Measurements from ENCODE around the gene ATPAF2.

DNA sequence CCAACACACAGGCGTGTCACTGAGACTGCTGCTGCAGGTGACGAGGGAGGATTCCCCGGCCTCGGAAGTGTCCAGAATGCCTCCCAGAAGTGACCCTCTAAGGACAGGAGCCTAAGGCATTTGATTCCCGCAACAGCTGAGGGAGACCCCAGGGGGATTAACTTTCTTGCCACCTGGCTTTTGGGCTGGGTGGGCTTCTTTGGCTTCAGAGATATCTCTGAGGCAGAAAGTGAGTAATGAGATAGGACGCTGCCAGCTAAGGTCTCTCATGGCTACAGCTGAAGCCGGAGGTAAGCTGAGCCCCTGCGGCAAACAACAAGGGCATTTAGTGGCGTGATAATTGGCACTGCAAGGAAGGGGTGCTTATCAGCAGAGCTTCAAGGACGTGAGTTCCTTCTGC, 49.4 kb downstream of the ATPAF2 start:
- TF ChIP-seq, protein P1, sequence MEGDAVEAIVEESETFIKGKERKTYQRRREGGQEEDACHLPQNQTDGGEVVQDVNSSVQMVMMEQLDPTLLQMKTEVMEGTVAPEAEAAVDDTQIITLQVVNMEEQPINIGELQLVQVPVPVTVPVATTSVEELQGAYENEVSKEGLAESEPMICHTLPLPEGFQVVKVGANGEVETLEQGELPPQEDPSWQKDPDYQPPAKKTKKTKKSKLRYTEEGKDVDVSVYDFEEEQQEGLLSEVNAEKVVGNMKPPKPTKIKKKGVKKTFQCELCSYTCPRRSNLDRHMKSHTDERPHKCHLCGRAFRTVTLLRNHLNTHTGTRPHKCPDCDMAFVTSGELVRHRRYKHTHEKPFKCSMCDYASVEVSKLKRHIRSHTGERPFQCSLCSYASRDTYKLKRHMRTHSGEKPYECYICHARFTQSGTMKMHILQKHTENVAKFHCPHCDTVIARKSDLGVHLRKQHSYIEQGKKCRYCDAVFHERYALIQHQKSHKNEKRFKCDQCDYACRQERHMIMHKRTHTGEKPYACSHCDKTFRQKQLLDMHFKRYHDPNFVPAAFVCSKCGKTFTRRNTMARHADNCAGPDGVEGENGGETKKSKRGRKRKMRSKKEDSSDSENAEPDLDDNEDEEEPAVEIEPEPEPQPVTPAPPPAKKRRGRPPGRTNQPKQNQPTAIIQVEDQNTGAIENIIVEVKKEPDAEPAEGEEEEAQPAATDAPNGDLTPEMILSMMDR (conservative IDR thresholded peaks at IDR 0.05; ENCODE audit: low read depth in 2 of 2): no peak
- TF ChIP-seq EZH2 (IDR thresholded peaks at IDR 0.05; ENCODE audit: low read depth, unreplicated experiment) (no peak), EZH2phosphoT487 (IDR thresholded peaks at IDR 0.05; ENCODE audit: unreplicated experiment) (no peak), JUNB (IDR thresholded peaks at IDR 0.05; ENCODE audit: unreplicated experiment) (no peak)
- TF ChIP-seq, protein P2, sequence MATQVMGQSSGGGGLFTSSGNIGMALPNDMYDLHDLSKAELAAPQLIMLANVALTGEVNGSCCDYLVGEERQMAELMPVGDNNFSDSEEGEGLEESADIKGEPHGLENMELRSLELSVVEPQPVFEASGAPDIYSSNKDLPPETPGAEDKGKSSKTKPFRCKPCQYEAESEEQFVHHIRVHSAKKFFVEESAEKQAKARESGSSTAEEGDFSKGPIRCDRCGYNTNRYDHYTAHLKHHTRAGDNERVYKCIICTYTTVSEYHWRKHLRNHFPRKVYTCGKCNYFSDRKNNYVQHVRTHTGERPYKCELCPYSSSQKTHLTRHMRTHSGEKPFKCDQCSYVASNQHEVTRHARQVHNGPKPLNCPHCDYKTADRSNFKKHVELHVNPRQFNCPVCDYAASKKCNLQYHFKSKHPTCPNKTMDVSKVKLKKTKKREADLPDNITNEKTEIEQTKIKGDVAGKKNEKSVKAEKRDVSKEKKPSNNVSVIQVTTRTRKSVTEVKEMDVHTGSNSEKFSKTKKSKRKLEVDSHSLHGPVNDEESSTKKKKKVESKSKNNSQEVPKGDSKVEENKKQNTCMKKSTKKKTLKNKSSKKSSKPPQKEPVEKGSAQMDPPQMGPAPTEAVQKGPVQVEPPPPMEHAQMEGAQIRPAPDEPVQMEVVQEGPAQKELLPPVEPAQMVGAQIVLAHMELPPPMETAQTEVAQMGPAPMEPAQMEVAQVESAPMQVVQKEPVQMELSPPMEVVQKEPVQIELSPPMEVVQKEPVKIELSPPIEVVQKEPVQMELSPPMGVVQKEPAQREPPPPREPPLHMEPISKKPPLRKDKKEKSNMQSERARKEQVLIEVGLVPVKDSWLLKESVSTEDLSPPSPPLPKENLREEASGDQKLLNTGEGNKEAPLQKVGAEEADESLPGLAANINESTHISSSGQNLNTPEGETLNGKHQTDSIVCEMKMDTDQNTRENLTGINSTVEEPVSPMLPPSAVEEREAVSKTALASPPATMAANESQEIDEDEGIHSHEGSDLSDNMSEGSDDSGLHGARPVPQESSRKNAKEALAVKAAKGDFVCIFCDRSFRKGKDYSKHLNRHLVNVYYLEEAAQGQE (IDR thresholded peaks at IDR 0.05; ENCODE audit: unreplicated experiment): no peak
